Esophagus squamous epithelium (tissue), 5 donors: ENCODE data around the gene CA10. TPM values are rescaled to one million over a fixed set of nuclear protein-coding genes. Genes with fewer than 3 reads are reported as not detected.

Experiments
- DNase-seq: peaks from one replicate; lab custom pipeline; 2025; lab: John Stamatoyannopoulos, UW
- H3K27ac ChIP-seq, 4 donors: fragments of 200-600 bp; sonication (generic); one replicate each; pipeline ENCODE4 v1.5.1; 2016 to 2019; ENCODE audit warnings: mild to moderate bottlenecking in 1 of 4
- H3K27me3 ChIP-seq, 4 donors: fragments of 200-600 bp; sonication (generic); 1 replicate in 3 of 4; 2 replicates in 1 of 4; pipeline versions ENCODE4 v1.5.1 to v1.6.0; 2017 to 2021; ENCODE audit warnings: antibody characterized with exemption in 1 of 4
- H3K36me3 ChIP-seq, 3 donors: fragments of 200-600 bp; sonication (generic); one replicate each; pipeline ENCODE4 v1.5.1; 2016 to 2019
- H3K4me1 ChIP-seq, 3 donors: fragments of 200-600 bp; sonication (generic); one replicate each; pipeline ENCODE4 v1.5.1; 2017 to 2019
- H3K4me3 ChIP-seq, 4 donors: fragments of 200-600 bp; sonication (generic); 1 replicate in 3 of 4; 2 replicates in 1 of 4; pipeline ENCODE4 v1.5.1; 2016 to 2019; ENCODE audit warnings: mild to moderate bottlenecking in 2 of 4, moderate library complexity in 1 of 4
- H3K9me3 ChIP-seq, 3 donors: fragments of 200-600 bp; sonication (generic); one replicate each; pipeline ENCODE4 v1.5.1; 2016 to 2019
- POLR2A ChIP-seq, 4 donors: fragments of 450-650 bp; IDR thresholded peaks; one replicate each; pipeline ENCODE4 v1.6.1; 2017; ENCODE audit warnings: antibody characterized with exemption in 4 of 4, mild to moderate bottlenecking in 4 of 4, moderate library complexity in 3 of 4
- WGBS, 2 donors: methylation state at CpG; one replicate each; pipeline ENCODE4 v1.1.5; 2018; 5-methylcytosine and 5-hydroxymethylcytosine counted together
- intact Hi-C: fragments of 100-400 bp; cut with DNase I; formaldehyde crosslinking; loops from one replicate; pipeline ENCODE4 v1.15.0; 2022
- total RNA-seq, 4 donors: library from RNA; depleted of rRNA; stranded (reverse); fragments of >200 nt; gene quantifications; one replicate each; pipeline ENCODE4 v1.1.0, GENCODE V29; 2016
- TF ChIP-seq, protein P1 (sequence below), 6 experiments: fragments of 450-650 bp in 4 of 6; fragments of 200-600 bp in 2 of 6; sonication (generic) in 2 of 6; IDR thresholded peaks; one replicate each; pipeline ENCODE4 v1.5.1; 2016 to 2019; ENCODE audit warnings: antibody characterized with exemption in 6 of 6, mild to moderate bottlenecking in 4 of 6, moderate library complexity in 4 of 6
- donor health status: DM: yes; HTN: yes; CAD: no.

The CA10 gene
- total RNA-seq, 4 donors from 2014 or later: 0.38 TPM; not detected in 3

DNA sequence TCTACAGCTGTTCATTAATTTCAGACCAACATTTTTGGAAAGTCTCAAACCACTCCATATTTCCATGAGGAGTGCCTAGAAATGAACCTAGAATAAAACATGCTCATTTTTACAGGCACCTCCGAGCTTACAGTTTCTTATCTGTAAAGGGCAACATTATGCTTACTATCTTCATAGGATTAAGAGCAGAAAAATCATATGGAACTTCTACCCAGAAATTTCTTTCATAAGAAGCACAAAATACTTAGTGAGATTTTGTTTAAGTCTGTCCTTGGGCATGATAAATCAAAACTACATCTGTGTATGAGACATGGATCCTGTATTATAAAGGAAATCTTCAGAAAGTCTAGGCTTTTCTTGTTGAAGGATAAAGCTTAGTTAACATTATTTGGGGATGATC is 187.4 kb downstream of the CA10 start:
- Histone ChIP-seq H3K4me1 (no peaks in the 10 kb centered on the region), H3K36me3 (no peaks in the 10 kb centered on the region), H3K4me3 (no peak overlapping the region), H3K27me3 (no peaks in the 10 kb centered on the region), H3K27ac (no peak overlapping the region), H3K9me3 (no peaks in the 10 kb centered on the region)
- no peak for DNase-seq
- intact Hi-C loops: no loop called here
- TF ChIP-seq, protein P1, sequence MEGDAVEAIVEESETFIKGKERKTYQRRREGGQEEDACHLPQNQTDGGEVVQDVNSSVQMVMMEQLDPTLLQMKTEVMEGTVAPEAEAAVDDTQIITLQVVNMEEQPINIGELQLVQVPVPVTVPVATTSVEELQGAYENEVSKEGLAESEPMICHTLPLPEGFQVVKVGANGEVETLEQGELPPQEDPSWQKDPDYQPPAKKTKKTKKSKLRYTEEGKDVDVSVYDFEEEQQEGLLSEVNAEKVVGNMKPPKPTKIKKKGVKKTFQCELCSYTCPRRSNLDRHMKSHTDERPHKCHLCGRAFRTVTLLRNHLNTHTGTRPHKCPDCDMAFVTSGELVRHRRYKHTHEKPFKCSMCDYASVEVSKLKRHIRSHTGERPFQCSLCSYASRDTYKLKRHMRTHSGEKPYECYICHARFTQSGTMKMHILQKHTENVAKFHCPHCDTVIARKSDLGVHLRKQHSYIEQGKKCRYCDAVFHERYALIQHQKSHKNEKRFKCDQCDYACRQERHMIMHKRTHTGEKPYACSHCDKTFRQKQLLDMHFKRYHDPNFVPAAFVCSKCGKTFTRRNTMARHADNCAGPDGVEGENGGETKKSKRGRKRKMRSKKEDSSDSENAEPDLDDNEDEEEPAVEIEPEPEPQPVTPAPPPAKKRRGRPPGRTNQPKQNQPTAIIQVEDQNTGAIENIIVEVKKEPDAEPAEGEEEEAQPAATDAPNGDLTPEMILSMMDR (IDR thresholded peaks at IDR 0.05): no peak
- TF ChIP-seq POLR2A (IDR thresholded peaks at IDR 0.05): no peak
- WGBS, 2 donors: 65 to 85% methylated on average over 1 of the region's 1 CpG

DNA sequence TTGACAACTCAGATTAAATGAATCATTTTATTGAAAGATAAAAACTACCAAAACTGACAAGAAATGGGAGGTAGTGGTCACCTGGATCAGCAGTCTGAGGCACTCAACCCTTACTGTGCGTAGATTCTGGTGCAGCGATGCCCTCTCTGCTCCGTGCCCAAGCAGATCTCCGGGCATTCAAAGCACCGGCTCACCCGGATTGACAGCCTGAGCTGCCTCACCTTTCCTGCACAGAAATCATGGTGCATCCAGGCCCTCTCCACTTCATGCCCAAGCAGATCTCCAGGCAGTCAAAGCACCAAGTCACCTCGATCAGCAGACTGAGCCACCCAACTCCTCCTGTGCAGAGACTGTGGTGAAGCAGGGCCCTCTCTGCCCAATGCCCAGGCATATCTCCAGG is 196.8 kb downstream of the CA10 start:
- Histone ChIP-seq H3K4me1 (no peaks in the 10 kb centered on the region), H3K4me3 (no peak overlapping the region), H3K27me3 (no peaks in the 10 kb centered on the region), H3K27ac (no peak overlapping the region), H3K36me3 (no peaks in the 10 kb centered on the region), H3K9me3 (peaks cover 0 to 14% (median 7%) of the 10 kb centered on the region in 3 donors)
- TF ChIP-seq, protein P1 (IDR thresholded peaks at IDR 0.05): no peak
- TF ChIP-seq POLR2A (IDR thresholded peaks at IDR 0.05): no peak
- intact Hi-C loops: no loop called here
- 80 to 97% methylated on average over 2 to 4 of the region's 7 CpGs for WGBS, 2 donors
- DNase-seq: no peak

DNA sequence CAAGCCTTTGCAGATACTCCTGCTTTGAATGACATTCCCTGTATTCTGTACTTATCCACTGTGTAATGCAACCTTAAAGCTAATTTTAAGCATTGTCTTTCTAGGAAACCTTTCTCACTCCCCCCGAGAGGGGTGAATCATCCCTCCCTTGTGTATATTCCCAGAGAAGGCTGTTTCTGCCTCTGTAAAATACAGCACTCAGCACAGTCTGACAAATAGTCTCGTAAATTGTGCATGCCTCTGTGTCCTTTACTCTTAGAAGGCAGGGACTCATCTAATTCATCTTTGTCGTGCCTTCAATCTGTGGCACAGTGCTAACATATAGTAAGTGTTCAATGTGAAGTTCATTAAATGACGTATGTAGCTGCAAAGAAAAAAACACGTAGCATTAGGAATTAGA is 200.7 kb downstream of the CA10 start:
- WGBS, 2 donors: 68 to 75% methylated on average over 3 to 5 of the region's 5 CpGs
- DNase-seq: no peak
- H3K9me3 ChIP-seq: peaks cover 0 to 13% (median 7%) of the 10 kb centered on the region in 3 donors
- H3K36me3 ChIP-seq: no peaks in the 10 kb centered on the region
- intact Hi-C loops: no loop called here
- no peak overlapping the region for H3K4me3 ChIP-seq
- TF ChIP-seq, protein P1 (IDR thresholded peaks at IDR 0.05): no peak
- TF ChIP-seq POLR2A (IDR thresholded peaks at IDR 0.05): no peak
- no peak overlapping the region for H3K27ac ChIP-seq
- no peaks in the 10 kb centered on the region for H3K27me3 ChIP-seq
- H3K4me1 ChIP-seq: no peaks in the 10 kb centered on the region

DNA sequence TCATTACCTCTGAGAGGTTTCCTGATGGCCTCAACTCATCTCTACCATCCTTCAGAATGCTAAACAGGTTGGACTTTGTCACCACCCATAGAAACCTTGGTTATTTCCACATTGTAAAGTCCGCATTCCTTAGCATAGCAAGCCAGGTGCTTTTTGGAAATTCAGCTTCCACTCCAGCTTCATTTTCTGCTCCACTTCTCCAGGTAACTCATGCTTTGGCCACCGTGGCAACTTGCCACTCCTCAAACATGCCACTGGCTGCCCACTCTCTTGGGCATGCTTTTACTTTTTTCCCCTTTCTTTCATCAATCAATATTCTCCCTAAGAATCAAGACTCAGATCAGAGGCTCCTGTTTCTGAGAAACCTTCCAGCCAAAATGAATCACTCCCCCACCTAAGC is 203.3 kb downstream of the CA10 start:
- no peaks in the 10 kb centered on the region for H3K9me3 ChIP-seq
- no peak overlapping the region for H3K27ac ChIP-seq
- TF ChIP-seq POLR2A (IDR thresholded peaks at IDR 0.05): no peak
- TF ChIP-seq, protein P1 (IDR thresholded peaks at IDR 0.05): no peak
- H3K36me3 ChIP-seq: no peaks in the 10 kb centered on the region
- 52 to 53% methylated on average over 2 of the region's 2 CpGs for WGBS, 2 donors
- no peak for DNase-seq
- intact Hi-C loops: no loop called here
- H3K4me3 ChIP-seq: no peak overlapping the region
- no peaks in the 10 kb centered on the region for H3K4me1 ChIP-seq
- H3K27me3 ChIP-seq: no peaks in the 10 kb centered on the region

DNA sequence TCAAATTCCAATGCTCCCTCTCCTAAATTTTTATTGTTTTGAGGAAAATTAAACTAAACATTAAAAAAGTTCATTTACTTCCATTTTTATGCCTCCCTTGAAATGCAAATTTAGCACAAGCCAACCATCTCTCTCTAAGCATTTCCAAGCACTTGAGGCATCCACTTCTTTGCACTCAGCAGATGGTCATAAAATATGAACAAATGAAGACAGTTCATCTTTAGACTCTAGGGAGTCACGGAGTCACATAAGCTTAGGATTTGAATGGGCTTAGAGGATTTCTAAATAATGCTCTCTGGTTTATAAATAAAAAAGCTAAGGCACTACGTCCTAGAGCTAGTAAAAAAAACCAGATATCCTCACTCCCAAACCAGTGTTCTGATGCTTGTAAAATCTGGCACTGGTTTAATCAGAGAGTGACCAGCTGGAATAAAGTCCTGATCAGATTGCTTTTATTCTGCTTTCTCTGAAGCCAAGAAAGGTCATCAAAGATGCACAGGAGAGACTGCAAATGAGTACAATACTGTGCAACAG is 204.2 kb downstream of the CA10 start:
- TF ChIP-seq, protein P1 (IDR thresholded peaks at IDR 0.05): no peak
- no peak for TF ChIP-seq POLR2A (IDR thresholded peaks at IDR 0.05)
- no peak overlapping the region for H3K4me3 ChIP-seq
- no peak overlapping the region for H3K27ac ChIP-seq
- intact Hi-C loops: no loop called here
- no peaks in the 10 kb centered on the region for H3K36me3 ChIP-seq
- H3K9me3 ChIP-seq: no peaks in the 10 kb centered on the region
- H3K27me3 ChIP-seq: no peaks in the 10 kb centered on the region
- H3K4me1 ChIP-seq: no peaks in the 10 kb centered on the region
- 7 to 11% methylated on average over 2 of the region's 2 CpGs for WGBS, 2 donors
- DNase-seq: no peak
